ENCODE data around the gene DIP2C.
"Not testable (repeated sequence)": the region's sequence is repeated elsewhere in the genome, so short reads cannot be mapped to it uniquely, and the experiment has no call there.

Gene DIP2C

DNA sequence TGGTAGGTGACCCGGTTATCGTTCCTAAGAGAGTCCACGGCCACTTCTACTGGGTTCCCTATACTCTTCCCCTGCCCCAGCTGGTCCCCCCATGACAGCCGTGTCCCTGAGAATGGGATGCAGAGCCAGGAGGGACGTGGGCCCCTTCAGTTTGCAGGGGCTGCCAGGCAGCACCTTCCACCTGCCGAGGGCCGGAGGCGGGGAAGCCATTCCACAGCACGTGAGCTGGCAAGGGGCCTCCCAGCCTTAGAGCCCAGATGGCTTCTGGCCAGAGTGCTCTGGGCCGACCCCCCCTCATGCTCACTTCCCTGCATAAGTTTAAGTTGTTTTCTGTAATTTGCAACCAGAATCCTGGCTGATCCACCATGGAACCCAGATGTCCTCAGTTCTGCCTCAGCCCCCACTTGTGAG lies 39.0 kb downstream of the DIP2C start:
- no peak overlapping the region for H3K27ac ChIP-seq
- TF ChIP-seq ZFX (IDR thresholded peaks at IDR 0.05): no peak
- TF ChIP-seq, protein P1, sequence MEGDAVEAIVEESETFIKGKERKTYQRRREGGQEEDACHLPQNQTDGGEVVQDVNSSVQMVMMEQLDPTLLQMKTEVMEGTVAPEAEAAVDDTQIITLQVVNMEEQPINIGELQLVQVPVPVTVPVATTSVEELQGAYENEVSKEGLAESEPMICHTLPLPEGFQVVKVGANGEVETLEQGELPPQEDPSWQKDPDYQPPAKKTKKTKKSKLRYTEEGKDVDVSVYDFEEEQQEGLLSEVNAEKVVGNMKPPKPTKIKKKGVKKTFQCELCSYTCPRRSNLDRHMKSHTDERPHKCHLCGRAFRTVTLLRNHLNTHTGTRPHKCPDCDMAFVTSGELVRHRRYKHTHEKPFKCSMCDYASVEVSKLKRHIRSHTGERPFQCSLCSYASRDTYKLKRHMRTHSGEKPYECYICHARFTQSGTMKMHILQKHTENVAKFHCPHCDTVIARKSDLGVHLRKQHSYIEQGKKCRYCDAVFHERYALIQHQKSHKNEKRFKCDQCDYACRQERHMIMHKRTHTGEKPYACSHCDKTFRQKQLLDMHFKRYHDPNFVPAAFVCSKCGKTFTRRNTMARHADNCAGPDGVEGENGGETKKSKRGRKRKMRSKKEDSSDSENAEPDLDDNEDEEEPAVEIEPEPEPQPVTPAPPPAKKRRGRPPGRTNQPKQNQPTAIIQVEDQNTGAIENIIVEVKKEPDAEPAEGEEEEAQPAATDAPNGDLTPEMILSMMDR (conservative IDR thresholded peaks at IDR 0.05): no peak

DNA sequence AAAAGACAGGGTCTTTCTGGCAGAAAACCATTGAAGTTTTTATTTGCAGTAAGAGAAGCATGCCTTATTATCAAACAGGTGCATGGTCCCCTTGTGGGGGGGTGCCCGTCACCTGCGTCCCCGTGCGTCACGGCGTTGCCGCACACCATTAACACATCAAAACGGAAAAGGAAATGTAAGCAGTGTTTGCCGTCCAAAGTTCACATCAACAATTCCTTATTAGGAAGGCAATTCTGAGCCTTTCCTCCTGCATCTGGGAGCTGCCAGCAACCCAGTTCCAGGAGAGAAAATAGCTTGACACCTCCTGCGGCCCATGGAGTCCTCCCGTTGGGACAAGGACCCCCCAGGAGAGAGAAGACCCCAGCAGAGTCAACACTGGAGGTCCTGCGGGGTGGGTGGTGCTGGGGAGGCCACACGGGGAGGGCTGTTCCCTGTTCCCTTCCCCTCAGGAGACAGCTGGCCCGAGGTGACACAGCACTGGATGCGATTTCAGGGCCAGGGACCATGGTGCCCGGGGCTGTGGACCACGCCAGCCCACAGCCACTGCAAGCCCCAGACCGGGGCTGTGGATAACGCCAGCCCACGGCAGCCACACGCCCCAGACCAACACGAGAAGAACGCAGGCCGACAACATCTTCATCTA lies 39.5 kb downstream of the DIP2C start:
- H3K27ac ChIP-seq: no peak overlapping the region
- TF ChIP-seq ZFX (IDR thresholded peaks at IDR 0.05): no peak
- TF ChIP-seq, protein P1 (conservative IDR thresholded peaks at IDR 0.05): no peak

DNA sequence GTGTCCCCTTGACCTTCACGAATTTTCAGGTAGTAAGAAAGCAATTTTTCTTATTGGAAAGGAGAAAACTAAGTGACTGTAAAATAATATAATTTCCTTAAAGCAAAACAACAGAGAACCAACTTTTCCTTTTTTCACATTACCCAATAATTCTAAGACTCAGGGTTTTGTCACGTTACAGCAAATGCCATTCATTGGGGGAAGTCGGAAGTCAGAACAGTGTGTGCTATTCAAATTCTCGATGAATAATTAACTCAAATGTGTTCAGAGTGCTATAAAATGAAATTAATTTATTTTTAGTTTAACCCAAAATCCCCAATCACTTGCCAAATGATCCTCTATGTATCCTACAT lies 40.0 kb downstream of the DIP2C start:
- no peak for TF ChIP-seq ZFX (IDR thresholded peaks at IDR 0.05)
- TF ChIP-seq, protein P1 (conservative IDR thresholded peaks at IDR 0.05): no peak
- no peak overlapping the region for H3K27ac ChIP-seq

DNA sequence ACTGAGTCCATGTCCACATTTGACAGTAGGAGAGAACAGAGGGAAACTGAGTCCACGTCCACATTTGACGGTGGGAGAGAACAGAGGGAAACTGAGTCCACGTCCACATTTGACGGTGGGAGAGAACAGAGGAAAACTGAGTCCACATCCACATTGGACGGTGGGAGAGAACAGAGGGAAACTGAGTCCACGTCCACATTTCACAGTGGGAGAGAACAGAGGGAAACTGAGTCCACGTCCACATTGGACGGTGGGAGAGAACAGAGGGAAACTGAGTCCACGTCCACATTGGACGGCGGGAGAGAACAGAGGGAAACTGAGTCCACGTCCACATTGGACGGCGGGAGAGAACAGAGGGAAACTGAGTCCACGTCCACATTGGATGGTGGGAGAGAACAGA lies 42.4 kb downstream of the DIP2C start:
- H3K27ac ChIP-seq: not testable (repeated sequence)

DNA sequence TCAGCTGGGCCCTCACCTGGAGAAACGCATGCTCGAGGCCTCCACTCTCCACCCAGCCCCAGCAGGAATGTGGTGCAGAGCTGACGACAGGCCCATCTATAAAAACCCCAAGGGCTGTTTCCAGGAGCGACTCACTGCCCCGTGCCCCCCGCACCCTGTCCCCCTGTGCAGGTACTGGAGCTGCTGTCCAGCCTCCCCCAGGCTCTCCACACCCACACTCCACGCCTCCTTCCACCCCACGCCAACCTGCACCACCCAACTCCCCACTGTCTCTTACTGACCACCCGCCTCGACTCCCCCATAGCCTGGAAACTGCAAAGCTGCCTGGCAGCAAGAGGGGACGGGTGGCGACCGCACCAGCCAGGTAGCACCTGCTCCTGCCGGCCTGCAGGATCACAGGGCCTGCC lies 43.3 kb downstream of the DIP2C start:
- TF ChIP-seq ZFX (IDR thresholded peaks at IDR 0.05): no peak
- TF ChIP-seq, protein P1 (conservative IDR thresholded peaks at IDR 0.05): no peak
- H3K27ac ChIP-seq: no peak overlapping the region

DNA sequence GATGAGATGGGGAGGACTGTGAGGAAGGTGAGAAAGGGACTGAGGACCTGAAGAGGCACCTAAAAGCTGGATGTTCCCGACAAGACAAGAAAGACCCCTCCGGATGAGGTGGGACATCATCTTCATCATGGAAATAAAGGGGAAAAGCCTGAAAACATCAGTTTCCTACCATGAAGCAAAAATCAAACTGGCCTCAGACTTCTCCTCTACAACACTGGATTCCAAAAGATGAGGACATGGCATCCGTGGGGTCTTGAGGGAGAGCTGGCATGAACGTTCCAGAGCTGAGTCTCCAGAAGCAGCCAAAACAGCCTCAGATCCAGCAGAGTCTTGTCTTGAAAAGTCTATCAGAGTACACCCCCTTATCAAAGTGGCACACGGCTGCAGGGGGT lies 44.5 kb downstream of the DIP2C start:
- TF ChIP-seq, protein P1 (conservative IDR thresholded peaks at IDR 0.05): no peak
- no peak for TF ChIP-seq ZFX (IDR thresholded peaks at IDR 0.05)
- H3K27ac ChIP-seq: no peak overlapping the region

DNA sequence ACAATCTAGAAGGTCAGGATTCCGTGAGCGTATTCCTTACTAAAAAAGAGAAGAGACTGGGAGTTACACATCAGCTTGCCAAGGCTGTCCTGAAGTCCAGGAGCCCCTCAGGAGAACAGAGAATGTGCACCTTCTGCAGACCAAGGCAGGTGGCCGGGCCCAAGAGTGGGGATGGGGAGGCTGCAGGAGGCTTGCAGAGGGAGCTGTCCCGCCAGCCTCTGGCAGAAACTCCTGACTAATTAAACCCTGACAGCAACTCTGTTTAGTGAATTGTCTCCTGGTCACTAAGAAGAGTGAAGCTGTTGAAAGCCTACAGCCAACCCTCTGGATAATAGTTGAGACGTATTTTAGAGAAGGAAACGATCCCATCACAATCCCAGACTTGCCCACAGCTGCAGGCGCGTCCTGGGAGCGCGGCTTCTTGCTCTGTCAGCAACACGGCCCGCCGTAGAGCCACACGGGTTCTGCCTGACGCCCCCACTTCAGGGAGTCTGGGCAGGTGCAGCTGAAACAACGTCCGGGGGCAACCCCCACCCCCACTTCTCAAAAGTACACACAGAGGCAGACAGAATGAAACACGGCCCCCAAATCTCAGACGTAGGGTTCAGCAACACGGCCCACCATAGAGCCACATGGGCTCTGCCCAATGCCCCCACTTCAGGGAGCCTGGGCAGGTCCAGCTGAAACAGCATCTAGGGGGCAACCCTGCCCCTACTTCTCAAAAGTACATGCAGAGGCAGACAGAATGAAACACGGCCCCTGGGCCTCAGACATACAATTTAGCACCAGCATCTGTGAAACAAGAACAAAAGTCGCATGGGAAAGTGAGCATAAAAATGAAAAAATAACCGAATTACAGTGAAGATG lies 45.2 kb downstream of the DIP2C start:
- no peak overlapping the region for H3K27ac ChIP-seq
- TF ChIP-seq ZFX (IDR thresholded peaks at IDR 0.05): no peak
- TF ChIP-seq, protein P1 (conservative IDR thresholded peaks at IDR 0.05): no peak
